HG03139 (cell line): ENCODE results near the gene CCND1.

ENCODE experiments used
- ATAC-seq: cut with Tn5 transposase; IDR thresholded peaks from one replicate; pipeline ENCODE4 v1.9.1; 2021; ENCODE audit not compliant: unreplicated experiment

CCND1 gene

DNA sequence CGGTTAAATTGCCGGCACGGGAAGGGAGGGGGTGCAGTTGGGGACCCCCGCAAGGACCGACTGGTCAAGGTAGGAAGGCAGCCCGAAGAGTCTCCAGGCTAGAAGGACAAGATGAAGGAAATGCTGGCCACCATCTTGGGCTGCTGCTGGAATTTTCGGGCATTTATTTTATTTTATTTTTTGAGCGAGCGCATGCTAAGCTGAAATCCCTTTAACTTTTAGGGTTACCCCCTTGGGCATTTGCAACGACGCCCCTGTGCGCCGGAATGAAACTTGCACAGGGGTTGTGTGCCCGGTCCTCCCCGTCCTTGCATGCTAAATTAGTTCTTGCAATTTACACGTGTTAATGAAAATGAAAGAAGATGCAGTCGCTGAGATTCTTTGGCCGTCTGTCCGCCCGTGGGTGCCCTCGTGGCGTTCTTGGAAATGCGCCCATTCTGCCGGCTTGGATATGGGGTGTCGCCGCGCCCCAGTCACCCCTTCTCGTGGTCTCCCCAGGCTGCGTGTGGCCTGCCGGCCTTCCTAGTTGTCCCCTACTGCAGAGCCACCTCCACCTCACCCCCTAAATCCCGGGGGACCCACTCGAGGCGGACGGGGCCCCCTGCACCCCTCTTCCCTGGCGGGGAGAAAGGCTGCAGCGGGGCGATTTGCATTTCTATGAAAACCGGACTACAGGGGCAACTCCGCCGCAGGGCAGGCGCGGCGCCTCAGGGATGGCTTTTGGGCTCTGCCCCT lies 529 bp upstream of the CCND1 start:
- no peak for ATAC-seq

DNA sequence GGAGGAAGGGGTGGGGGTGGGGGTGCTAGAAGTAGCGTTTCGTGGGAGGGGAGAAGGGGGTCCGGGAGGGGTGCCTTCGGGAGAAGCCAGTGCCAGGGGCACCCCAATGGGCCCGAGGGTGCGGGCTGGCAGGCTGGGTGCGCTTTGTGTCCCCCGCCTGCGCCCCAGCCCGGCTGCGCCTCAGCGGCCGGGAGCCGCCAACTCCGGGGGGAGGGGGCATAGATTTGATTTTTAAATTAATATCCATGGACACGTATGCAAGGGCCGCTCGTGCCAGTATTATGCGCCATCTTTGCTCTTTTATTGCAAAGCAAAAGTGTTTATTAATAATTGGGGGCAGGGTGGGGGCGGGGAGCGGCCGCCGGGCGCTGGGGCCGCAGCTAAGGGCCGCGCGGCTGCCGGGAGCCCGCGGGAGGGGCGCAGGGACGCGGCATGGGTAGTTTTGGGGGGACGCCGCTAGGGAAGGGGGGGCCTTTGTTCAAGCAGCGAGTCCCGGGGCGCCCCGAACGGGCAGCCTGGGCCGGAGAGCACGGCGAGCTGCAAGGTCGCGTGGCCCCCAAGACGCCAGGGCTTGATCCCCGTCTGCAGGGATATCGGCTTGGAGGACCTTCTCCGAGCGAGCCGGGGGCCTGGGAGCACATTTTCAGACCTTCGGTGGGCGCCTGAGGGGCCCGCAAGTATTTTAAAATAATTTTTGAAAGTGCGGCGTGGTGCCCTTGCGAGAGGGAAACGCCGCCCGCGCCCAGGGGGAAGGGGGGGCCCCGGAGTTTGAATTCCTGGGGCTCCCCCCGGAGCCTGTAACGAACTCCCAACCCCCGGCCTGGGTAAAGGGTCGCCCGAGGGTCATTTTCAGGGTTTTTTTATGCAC lies 959 bp downstream of the CCND1 start:
- no peak for ATAC-seq

DNA sequence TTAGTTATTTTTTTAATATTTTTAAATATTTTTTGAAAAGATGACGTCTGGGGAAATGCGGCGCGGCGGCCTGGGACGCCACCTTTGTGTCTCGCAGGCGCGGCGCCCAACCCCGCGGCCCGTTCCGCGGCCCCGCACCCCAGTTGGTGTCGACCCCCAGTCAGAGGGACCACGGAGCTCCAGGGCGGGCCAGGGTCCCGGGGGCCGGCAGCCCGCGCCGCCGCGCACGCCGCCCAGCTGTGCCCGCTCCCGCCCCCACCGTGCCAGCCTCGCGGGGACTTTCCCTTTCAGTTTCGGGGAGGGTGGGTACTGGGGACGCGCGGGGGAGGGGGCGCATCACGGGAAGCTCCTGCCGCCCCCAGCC lies 1.6 kb downstream of the CCND1 start:
- ATAC-seq = no peak

DNA sequence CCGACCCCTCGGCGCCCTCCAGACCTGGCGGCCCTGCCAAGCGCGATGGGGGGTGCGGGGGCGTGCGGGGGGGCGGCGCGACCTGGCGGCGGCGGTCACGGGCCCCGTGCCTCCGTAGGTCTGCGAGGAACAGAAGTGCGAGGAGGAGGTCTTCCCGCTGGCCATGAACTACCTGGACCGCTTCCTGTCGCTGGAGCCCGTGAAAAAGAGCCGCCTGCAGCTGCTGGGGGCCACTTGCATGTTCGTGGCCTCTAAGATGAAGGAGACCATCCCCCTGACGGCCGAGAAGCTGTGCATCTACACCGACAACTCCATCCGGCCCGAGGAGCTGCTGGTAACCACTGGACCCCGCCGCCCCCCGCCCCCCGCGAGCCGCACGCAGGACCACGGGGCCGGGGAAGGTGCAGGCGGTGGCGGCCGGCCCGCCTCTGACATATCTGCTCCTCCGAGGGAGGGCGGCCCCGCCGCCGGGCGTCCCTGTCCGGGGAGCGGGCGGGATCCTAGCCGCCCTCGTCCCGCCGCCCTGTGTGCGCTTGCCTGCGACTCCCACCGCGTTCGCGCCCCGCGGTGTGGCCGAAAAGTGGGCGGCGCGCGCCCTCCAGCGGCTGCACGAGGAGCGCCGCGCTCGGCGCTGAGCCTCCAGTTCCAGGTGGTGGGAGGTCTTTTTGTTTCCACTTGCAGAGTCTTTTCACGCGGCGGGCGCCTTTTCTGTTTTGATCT lies 2.1 kb downstream of the CCND1 start:
- no peak for ATAC-seq

DNA sequence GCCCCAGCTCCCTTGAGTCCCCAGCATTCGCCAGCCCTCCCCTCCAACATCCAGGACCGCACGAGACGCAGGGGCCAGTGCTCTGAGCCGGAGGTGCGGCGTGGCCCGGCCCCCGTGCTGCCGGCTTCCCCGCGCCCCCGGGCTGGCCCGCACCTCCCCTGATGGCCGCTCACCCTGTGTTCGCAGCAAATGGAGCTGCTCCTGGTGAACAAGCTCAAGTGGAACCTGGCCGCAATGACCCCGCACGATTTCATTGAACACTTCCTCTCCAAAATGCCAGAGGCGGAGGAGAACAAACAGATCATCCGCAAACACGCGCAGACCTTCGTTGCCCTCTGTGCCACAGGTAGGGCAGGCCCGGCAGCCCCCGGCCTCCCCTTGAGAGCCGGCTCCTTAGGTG lies 2.7 kb downstream of the CCND1 start:
- no peak for ATAC-seq

DNA sequence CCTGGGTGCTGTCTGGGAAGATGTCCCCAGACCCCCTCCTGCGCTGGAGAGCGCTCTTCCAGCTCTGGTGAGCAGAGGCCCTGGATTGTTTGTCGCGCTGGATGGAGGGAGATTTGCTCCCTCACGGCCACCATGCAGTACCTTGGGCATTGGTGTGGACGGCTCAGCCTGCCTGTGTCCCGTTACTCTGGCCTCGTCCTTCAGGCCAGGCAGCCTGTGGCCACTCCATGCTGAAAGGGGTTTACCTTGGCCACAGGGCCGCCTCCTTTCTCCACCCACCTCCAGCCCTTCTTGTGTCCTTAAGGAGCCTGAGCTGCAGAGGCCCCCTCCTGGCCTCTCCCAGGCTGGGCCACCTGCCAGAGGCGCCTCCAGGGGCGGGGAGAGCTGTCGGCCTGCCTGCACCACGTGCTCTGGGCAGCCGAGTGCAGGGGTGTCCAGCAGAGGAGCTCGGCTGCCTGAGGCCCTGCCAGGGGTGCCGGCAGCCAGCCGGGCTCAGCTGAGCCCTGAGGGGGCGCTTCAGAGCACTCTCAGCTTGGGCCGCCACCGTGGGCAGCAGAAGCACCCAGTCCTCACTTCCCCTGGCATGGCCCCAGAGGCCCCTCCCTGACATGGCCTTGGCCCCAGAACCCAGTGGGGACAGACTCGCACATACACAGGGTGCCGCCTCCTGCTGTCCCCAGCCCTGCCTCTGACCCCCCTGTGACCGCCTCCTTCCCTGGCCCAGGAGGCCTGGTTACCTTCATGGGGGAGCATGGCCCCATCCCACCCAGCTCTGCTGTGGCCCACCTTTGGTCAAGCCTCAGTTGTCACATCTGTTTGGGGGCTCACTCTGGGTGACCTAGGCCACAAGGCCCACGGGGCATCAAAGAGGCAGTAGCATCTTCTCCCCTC lies 3.4 kb downstream of the CCND1 start:
- ATAC-seq = no peak

DNA sequence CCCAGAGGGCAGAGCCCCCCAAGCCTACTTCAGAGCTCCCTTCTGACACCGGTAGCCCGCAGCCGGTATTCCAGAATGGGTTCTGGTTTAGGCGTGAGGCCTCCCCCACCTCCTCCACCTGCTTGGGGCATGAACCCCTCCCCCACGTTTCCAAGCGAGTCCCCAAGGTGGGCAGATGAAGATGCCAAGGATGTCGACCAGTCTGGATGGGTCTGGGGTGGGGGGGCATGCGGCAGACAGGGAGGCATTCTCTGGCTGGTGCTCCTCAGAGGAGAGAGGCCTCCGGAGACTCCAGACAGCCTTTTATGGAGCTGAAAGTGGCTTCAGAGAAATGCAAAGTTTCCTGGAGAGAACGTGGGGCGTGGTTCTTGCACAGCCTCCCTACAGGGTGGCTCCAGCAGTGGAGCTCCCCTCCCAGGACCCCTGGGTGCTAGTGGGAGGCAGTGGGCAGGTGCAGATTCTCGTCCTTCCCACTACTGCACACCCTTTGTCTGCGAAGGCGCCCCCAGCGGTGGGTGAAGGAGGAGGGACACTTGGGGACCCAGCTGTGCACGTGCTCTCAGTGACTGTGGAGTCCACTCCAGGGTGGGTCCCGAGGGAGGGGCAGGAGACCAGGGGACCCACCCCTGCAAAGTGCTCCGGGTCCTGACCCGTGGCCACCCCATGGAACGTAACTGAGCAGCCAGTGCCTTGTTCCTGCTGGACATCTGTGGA lies 4.2 kb downstream of the CCND1 start:
- no peak for ATAC-seq

DNA sequence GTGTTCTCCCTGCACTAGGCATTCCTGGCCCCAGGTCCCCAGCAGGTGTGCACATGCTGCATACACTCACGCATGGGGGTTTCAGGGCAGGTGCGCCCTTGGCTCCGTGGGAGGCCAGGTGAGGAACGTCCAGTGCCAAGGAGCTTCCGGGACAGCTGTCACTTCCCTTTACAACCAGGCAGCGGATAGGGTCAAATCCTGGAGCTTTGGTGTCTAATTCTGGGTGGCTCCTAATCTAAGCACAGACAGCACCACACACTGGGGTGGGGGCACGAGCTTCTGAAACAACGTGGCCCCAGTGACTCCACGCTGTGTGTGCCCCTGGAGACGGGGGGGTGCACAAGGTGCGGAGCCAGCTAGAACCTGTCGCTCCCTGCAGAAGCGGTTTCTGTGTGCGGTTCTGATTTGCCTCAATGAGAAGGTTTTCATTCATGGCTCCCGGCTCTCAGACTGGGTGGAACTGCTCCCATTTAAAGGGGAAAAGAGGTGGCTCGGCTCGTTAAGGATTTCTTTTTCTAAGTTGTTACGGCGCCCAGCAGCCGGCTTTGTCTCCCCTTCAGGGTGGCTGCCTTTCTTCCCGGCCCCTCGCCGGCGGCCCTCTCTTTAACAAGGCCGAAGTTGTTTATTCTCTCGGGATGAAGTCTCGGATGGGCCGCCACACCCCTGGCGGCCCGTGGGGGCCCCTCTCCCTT lies 5.0 kb downstream of the CCND1 start:
- ATAC-seq = no peak

DNA sequence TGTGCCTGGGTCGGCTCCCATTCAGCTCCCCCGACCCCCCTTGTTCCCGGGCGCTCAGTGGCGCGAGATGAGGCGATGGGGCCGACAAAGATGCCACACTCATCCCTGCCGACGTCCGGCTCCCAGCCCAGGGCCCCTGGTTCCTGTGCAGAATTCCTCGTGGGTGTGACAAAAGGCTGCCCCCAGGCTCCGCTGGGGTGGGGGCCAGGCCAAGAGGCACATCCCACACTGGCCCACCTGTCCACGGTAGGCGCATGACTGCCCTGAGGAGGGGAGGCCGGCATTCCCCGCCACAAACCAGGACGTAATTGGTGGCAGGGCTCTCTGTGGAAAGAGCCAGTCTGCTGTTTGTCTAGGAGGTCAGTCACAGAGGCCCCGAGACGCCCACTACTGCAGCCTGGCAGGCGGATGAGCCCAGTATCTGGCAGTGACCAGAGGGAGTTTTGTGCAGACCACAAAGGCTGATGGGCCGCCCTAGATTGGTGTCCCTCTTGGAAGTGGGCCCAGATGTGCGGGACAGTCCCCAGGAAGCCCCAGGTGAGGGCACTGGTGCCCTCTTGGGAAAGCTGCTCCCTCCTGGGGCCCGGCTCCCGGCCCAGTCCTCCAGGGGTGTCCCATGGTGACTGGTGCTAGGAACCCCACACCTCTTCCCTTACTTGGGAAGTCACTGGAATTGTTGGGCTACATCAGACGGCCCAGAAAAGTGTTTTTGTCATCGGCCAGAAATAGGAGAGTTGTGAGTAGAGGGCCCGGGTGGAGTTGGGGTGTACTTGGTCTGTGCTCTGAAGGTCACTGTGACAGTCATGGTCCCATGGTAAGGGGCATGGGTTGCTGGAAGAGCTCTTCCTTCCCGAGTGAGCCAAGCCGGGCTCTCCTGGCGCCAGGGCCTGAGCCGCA lies 5.8 kb downstream of the CCND1 start:
- ATAC-seq = no peak

DNA sequence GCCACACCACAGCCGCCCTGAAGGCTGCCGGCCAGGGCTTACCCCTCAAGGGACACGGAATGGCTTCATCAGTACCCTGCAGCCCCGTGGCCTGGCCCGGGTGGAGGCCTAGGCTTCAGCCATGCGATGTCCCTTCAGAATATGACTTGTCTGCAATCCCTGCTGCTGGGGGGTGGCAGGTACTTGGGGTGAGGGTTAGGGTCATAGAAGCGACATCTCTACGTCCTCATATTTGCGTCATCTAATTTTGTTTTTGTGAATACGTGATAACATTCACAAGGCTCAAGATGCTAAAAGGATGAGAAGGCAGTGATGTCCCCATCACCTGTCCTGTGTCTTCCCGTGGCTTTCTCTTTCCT lies 6.4 kb downstream of the CCND1 start:
- no peak for ATAC-seq

DNA sequence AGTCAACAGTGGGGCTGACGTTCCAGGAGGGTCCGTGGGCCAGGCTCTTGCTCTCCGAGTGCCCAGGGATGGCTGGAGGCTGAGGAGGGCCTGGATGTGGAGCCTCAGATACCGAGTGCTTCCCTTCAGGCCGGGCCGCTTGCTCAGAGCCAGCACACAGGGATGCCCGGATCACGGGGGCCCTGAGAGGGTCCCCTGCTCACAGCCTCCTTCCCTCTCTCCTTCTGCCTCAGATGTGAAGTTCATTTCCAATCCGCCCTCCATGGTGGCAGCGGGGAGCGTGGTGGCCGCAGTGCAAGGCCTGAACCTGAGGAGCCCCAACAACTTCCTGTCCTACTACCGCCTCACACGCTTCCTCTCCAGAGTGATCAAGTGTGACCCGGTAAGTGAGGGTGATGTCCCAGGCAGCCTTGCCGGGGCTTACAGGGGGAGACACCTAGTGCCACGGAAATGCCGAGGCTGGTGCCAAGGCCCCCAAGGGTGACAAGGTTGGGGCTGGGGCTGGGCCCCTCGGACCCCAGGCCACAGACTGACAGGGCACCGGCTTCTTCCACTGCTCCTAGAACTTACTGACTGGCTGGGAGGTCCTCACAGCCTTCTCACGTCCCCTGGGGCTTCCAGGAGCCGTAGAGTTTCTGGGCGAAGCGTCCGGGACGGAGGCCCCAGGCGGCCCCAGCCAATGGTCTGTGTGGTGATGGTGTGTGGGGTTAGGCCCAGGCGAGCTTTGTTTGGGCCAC lies 7.0 kb downstream of the CCND1 start:
- no peak for ATAC-seq

DNA sequence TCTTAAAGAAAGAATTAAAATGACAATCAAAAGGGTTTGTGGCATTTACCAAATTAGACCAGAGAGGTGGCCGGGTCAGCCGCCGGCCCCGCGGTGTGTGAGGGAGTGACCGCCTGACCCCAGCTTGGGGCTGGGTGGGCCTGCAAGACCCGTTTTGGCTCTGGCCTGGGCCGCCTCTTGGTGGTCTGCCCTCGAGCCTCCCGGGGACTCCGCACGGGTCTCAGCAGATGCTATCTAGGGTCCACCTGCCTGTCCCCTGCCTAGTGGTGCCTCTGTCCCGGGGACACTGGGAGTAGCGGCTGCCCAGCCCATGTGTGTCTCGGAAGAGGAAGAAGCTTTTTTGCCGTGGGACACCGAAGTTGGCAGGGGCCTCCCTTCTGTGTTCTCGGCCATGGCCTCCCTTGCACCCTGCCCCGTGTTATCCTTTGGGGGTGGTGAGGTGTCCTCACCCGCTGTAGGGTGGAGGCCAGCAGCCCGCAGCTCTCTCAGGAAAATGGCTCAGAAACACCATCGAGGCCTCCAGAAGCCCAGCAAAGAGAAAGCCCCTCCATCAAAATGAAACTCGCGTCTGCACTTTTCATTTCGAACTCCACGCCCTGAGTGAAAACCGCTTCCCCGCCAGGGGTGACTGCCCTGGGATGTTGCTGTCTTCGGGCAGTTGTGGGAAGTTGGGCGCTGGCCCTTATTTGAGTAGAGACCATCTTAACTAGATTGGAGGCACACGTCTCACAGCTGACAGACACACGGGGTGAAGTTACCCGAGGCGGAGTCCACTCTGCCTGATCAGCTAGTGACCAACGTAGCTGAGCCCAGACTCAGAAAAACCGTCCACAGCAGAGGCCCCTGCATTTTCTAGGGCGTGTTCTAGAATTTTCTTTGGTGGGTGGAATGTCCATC lies 8.0 kb downstream of the CCND1 start:
- ATAC-seq = no peak

DNA sequence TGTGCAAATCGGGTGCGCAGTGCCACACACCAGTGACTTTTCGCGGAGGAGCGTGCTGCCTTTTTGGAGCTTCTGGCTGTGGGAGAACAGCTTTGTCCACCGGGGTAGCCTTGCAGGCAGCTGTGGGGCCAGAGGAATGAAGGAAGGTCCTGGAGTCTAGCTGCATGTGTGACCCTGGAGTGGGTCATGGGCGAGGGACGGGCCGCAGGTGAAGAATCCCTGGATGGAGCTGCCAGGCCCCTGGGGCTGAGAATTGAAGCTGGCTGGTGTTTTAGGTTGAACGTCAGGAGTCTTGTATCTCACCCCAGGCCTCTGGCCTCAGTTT lies 8.6 kb downstream of the CCND1 start:
- no peak for ATAC-seq

DNA sequence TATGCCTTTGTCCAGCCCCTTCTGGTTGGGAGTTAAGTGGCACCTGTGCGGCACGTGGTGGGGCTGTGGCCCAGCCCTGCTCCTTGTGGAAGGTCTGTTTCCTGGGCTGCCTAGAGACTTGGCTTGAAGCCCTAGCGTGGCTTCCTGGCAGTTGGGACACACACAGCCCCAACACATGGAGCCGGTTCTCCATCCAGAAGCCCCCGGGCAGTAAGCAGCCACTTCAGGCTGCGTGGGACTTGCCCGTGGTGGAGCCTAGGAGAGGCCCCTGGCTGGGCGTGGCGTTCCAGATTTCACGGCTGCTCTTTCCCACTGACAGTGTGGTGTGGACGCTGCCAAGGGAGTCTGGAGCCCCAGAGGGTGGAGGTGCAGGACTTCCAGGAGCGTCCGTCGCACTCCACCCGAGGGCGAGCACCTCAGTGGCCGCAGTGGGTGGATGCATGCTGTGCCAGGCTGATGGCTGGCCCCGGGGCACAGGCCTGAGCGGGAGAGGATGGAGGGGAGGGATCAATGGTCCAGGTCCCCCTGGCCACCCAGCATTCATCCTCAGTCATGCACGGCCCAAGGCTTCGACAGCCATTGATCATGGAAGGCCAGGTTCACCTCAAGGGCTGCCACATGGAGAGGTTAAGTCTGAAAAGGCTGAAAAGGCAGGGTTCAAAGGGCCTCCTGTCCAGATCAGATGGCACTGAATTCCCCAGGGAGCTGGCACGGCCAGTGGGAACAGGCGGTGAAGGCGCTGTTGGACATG lies 9.3 kb downstream of the CCND1 start:
- ATAC-seq = no peak

DNA sequence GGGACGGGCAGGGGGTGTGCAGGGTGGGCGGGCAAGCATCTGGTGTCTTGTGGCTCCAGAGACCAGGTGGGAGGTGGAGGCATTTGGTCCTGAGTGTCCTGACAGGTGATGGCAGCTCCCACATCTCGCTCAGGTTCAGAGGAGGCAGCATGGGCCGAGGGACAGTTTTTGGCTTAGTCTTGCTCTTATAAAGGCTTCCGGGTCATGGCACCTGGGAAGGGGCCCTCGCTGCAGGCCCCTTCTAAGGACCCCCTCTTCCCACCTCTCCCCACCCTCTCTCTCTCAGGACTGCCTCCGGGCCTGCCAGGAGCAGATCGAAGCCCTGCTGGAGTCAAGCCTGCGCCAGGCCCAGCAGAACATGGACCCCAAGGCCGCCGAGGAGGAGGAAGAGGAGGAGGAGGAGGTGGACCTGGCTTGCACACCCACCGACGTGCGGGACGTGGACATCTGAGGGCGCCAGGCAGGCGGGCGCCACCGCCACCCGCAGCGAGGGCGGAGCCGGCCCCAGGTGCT lies 9.9 kb downstream of the CCND1 start:
- no peak for ATAC-seq
